ENCODE measurements around the gene TRPM1. TPM values are rescaled to one million over a fixed set of nuclear protein-coding genes. Genes with fewer than 3 reads are reported as not detected.
A peak's percentile ranks its signal among the peaks of the same experiment; 100 is the strongest.

Gene TRPM1
- total RNA-seq, 1 donor from 2014 or later, result not detected

DNA sequence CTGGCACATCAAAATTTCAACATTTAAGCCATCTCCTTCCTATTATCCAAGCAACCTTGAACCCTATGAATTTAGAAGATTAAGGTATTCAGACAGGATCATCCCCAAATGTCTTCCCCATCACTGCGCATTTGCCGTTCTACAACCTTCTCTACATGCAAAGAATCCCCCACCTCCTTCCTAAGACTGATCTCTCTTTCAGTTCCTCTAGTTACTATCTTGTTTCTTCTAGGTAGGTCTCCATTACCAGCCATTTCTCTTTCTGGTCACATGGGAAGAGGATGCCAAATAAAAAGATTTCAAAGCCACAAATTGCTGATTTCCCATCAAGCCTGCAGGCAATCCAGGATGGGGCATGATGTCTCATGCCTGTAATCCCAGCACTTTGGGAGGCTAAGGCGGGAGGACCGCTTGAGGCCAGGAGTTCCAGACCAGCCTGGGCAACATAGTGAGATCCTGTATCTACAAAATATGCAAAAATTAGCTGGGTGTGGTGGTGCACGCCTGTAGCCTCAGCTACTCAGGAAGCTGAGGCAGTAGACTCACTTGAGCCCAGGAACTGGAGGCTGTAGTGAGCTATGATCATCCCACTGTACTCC is 80.4 kb downstream of the TRPM1 start:
- no peak for DNase-seq
- Mint-ChIP-seq H3K4me3 (no peak overlapping the region), H3K27me3 (peaks cover 12% of the 10 kb centered on the region), H3K4me1 (no peaks in the 10 kb centered on the region), H3K9me3 (peaks cover 5% of the 10 kb centered on the region), H3K36me3 (ENCODE audit: low read depth) (no peaks in the 10 kb centered on the region), H3K27ac (no peak overlapping the region)
- intact Hi-C loops (cut with micrococcal nuclease), result no loop called here

DNA sequence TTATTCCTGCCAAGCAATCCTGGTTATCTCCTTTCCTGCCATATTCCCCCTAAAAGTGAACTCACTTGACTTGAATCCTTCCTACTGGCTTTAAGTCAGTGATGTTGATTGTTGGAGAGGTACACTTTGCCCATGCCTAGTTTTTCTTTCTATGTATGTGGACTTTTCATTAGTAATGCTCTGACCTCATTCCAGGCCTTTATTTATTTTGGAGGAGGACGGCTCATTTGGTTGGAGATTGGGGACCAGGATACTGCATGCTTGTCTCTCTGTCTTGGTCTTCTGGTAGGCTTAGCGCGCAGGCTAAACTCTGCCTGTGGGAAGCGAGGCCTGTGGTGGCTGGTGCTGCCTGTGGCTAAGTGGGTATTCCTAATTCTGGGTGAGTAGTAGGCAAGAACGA is 81.0 kb downstream of the TRPM1 start:
- peaks cover 10% of the 10 kb centered on the region for H3K27me3 Mint-ChIP-seq
- no peak for DNase-seq
- peaks cover 5% of the 10 kb centered on the region for H3K9me3 Mint-ChIP-seq
- no peak overlapping the region for H3K4me3 Mint-ChIP-seq
- no peak overlapping the region for H3K27ac Mint-ChIP-seq
- H3K36me3 Mint-ChIP-seq (ENCODE audit: low read depth), result no peaks in the 10 kb centered on the region
- intact Hi-C loops (cut with micrococcal nuclease), result no loop called here
- no peaks in the 10 kb centered on the region for H3K4me1 Mint-ChIP-seq

DNA sequence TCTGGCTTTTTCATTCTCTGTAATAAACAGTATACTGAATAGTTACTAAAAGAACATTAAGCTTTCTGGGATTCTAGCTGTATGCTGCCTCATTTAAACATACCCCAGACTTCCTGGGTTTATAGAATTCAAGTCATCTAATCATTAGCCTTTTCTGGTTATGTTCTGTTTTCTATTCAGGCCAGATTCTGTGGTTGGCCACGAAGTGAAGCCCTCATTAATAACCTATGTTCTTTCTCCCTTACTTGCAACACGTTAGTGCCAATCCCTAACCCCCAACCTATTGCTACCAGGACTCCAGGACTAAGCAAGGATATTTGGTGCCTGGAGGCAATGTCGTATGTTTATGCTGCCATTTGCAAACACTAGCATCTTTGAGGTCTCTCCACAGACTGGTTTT is 81.5 kb downstream of the TRPM1 start:
- Mint-ChIP-seq H3K27me3 (peaks cover 8% of the 10 kb centered on the region), H3K4me3 (no peak overlapping the region), H3K9me3 (peaks cover 5% of the 10 kb centered on the region), H3K27ac (no peak overlapping the region), H3K4me1 (no peaks in the 10 kb centered on the region), H3K36me3 (ENCODE audit: low read depth) (no peaks in the 10 kb centered on the region)
- DNase-seq, result no peak
- intact Hi-C loops (cut with micrococcal nuclease), result no loop called here

DNA sequence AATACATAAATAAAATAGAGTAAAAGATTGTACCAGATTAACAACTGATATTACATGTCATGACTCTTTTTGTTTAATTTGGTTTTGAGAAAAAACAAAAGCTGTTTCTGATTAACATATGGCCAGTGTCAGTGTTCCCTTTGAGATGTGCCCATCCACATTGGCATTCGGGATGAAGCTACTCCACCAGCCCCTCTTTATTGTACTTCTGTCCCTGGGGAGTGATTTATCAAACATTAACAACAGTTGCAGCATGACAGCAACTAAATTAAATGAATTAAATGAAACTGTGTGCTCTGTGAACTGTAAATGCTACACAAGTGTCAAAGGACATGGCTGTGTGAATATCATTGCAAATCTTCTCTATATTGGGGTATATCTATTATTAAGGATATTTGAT is 84.2 kb downstream of the TRPM1 start:
- Mint-ChIP-seq H3K36me3 (ENCODE audit: low read depth) (peaks cover 8% of the 10 kb centered on the region), H3K27ac (no peak overlapping the region), H3K4me1 (peaks cover 15% of the 10 kb centered on the region), H3K9me3 (peaks cover 9% of the 10 kb centered on the region), H3K27me3 (peaks cover 2% of the 10 kb centered on the region), H3K4me3 (no peak overlapping the region)
- intact Hi-C loops (cut with micrococcal nuclease), result no loop called here
- DNase-seq, result no peak

DNA sequence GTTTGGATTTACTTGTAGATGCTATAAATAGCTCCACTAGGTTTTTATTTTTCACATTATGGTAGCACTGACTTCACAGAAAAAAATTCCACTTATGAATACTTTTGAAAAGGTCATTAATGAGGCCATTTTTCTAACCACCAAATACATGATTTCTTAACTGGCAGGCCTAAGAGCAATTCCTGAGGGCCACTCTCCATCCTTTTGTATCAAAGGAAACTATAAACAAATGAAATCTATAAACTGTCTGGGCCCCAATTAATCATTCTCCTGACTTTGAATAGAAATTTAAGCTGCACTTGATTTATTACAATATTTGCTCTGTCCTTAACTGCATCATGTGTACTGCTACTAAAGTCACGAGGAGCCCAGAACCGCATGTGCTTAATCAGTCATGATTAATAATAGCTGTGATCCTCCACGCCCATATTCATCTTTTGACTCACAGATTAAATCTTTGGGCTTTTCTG is 85.0 kb downstream of the TRPM1 start:
- intact Hi-C loops (cut with micrococcal nuclease), result no loop called here
- H3K27me3 Mint-ChIP-seq, result peaks cover 2% of the 10 kb centered on the region
- H3K4me3 Mint-ChIP-seq, result no peak overlapping the region
- peaks cover 15% of the 10 kb centered on the region for H3K4me1 Mint-ChIP-seq
- no peak for DNase-seq
- peaks cover 8% of the 10 kb centered on the region for H3K36me3 Mint-ChIP-seq (ENCODE audit: low read depth)
- H3K9me3 Mint-ChIP-seq, result peaks cover 10% of the 10 kb centered on the region
- no peak overlapping the region for H3K27ac Mint-ChIP-seq

DNA sequence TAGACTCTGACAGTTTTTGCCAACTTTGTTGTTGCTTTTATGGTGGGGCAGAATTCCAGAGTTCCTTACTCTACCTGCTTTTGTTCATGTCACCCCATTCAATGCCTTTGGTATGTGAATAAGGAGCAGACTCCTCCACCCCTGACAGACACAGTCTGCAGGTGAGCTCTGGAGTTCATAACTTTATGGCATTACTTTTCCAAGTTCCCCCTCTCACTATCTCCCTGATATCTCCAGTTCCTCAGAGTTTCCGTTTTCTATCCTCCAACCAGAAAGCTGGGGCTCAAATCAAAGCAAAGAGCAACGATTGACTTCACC is 87.0 kb downstream of the TRPM1 start:
- Mint-ChIP-seq H3K4me1 (peaks cover 15% of the 10 kb centered on the region), H3K27ac (no peak overlapping the region), H3K4me3 (no peak overlapping the region), H3K27me3 (peaks cover 13% of the 10 kb centered on the region), H3K36me3 (ENCODE audit: low read depth) (peaks cover 9% of the 10 kb centered on the region), H3K9me3 (peaks cover 6% of the 10 kb centered on the region)
- no peak for DNase-seq
- intact Hi-C loops (cut with micrococcal nuclease), result no loop called here

DNA sequence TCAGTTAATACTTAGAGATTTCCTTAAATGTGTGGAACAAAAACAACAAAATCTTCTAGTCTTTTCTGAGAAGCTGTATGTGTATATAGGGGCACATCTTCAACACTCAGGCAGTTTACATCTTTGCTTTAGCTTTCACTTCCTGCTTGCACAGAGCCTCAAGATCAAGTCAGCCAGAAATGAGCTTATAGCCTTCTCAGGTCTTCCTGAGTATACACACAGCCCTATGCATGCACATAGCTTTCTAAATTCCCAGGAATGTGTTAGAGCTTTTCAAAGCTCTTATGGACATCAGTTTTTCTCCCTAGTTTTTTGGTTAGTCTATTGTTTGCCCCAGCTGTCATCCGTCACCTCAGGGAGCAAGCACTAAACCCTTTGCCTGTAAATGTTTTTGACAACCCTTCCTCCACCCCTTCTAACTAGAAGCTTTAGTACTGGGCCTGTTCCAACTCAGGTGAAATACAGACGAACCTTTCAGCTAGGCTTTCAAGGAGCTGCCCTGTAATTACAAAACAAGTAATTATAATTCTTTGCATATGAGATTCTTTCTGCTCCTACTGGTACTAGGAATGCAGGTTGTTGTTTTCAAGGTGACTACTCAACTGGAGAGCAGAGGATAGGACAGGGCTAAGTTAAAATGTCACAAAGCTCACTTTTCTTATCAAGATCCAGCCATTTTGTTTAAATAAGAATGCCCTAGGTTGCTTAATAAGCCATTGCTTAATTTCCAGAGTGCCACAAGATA is 87.5 kb downstream of the TRPM1 start:
- Mint-ChIP-seq H3K27me3 (peaks cover 17% of the 10 kb centered on the region), H3K4me1 (peaks cover 18% of the 10 kb centered on the region), H3K9me3 (peaks cover 9% of the 10 kb centered on the region), H3K4me3 (no peak overlapping the region), H3K27ac (no peak overlapping the region), H3K36me3 (ENCODE audit: low read depth) (peaks cover 12% of the 10 kb centered on the region)
- intact Hi-C loops (cut with micrococcal nuclease), result no loop called here
- DNase-seq, result peak; percentile 67

DNA sequence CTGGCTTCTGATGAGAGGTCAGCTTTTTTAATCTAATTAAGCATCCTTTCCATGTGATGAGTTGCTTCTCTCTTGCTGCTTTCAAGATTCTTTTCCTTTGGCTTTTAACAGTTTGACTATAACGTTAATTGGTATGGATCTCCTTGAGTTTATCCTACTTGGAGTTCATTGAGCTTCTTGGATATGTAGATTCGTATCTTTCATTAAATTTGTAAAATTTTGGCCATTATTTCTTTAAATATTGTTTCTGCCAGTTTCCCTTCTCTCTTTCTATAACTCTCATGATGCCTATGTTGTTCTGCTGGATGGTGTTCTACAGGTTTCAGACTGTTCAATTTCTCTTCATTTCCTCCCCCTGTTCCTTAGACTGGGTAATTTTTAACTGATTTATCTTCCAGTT is 89.1 kb downstream of the TRPM1 start:
- H3K27me3 Mint-ChIP-seq, result peaks cover 24% of the 10 kb centered on the region
- H3K4me3 Mint-ChIP-seq, result no peak overlapping the region
- no peak for DNase-seq
- peaks cover 10% of the 10 kb centered on the region for H3K9me3 Mint-ChIP-seq
- intact Hi-C loops (cut with micrococcal nuclease), result no loop called here
- H3K36me3 Mint-ChIP-seq (ENCODE audit: low read depth), result peaks cover 12% of the 10 kb centered on the region
- peaks cover 18% of the 10 kb centered on the region for H3K4me1 Mint-ChIP-seq
- no peak overlapping the region for H3K27ac Mint-ChIP-seq

DNA sequence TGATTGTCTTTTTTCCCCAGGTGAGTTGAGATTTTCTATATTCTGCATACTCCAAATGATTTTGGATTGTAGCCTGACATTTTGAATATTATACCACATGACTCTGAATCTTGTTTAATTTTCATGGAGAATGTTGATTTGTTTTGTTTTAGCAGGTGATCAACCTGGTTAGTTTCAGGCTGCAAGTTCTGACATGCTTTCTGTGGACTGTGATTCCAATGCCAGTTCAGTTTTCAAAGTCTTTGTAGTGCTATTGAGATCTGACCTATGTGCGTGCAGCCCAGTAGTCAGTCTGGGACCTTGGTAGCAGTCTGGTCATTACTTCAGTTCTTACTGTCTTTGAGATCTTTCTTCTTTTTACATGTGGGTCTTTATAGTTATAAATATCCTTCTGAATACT is 91.5 kb downstream of the TRPM1 start:
- H3K27me3 Mint-ChIP-seq, result peaks cover 39% of the 10 kb centered on the region
- intact Hi-C loops (cut with micrococcal nuclease), result no loop called here
- peaks cover 23% of the 10 kb centered on the region for H3K4me1 Mint-ChIP-seq
- H3K4me3 Mint-ChIP-seq, result no peak overlapping the region
- DNase-seq, result no peak
- H3K27ac Mint-ChIP-seq, result no peak overlapping the region
- peaks cover 12% of the 10 kb centered on the region for H3K36me3 Mint-ChIP-seq (ENCODE audit: low read depth)
- peaks cover 12% of the 10 kb centered on the region for H3K9me3 Mint-ChIP-seq

DNA sequence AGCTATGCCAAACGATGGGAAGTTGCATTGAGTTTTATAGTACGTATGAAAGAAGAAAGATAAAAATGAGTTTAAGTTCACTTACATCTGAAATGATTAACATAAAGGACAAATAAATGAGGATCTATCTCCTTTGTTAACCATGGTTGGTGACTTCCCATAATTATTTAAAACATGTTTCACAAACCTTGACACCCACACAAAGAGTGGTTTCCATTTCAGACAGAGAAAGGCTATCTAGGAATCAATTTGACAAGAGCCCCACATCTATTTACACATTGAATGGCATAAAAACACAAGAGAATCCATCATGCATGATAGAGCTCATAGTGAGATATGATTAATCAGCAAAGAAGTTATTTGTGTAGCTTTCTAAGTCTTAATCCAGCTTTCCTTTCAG is 95.9 kb downstream of the TRPM1 start:
- Mint-ChIP-seq H3K27ac (no peak overlapping the region), H3K4me3 (no peak overlapping the region), H3K4me1 (peaks cover 17% of the 10 kb centered on the region), H3K9me3 (peaks cover 6% of the 10 kb centered on the region), H3K27me3 (peaks cover 56% of the 10 kb centered on the region), H3K36me3 (ENCODE audit: low read depth) (peaks cover 3% of the 10 kb centered on the region)
- intact Hi-C loops (cut with micrococcal nuclease), result no loop called here
- no peak for DNase-seq

DNA sequence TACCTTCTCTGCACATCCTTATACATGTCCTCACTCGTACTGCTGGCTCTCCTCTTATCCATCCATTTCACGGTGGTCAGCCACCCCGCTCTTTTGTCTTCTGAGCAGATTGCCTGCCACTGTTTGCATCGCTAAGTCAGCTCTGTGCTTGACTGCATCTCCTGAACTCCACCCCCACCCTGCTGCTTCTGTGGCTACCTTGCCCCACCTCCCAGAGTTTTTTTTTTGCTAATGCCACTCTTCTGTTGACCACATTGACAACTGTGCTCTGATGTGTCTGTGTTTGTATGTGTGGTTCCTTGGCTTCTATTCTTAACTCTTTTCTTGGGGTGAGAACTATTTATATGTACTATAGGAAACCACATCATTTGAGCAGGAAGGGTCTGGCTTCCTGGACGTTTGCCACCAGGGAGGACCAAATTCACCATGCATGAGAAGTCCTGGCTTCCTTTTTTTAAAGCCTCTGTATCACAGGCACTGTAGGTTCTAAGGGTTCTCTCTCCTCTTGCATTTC is 97.2 kb downstream of the TRPM1 start:
- peak; percentile 68 for DNase-seq
- peak overlapping the region; percentile 20 for H3K27ac Mint-ChIP-seq
- no peaks in the 10 kb centered on the region for H3K36me3 Mint-ChIP-seq (ENCODE audit: low read depth)
- intact Hi-C loops (cut with micrococcal nuclease), result no loop called here
- peak overlapping the region; percentile 58 for H3K4me3 Mint-ChIP-seq
- H3K4me1 Mint-ChIP-seq, result peaks cover 15% of the 10 kb centered on the region
- peaks cover 51% of the 10 kb centered on the region for H3K27me3 Mint-ChIP-seq
- peaks cover 4% of the 10 kb centered on the region for H3K9me3 Mint-ChIP-seq

DNA sequence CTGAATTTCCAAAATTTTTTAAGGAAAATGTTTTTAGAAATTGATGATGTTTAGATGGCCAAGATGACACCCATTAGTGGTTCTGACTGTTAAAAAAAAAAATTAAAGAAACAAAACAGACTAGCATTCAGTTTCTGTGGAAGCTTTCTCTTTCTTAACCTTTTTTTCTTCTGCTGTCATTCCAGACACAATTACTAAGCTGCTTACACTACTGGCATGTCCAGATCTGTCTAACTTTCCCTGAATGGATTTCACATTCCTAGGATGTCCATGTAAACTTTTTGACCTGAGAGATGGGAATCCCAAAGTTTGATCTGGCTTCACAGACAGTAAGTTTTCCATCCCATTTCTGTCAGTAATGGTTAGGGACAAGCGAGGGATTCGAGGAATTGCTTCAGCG is 99.8 kb downstream of the TRPM1 start:
- H3K36me3 Mint-ChIP-seq (ENCODE audit: low read depth), result no peaks in the 10 kb centered on the region
- peaks cover 41% of the 10 kb centered on the region for H3K27me3 Mint-ChIP-seq
- no peak overlapping the region for H3K27ac Mint-ChIP-seq
- no peak for DNase-seq
- no peak overlapping the region for H3K4me3 Mint-ChIP-seq
- intact Hi-C loops (cut with micrococcal nuclease), result no loop called here
- no peaks in the 10 kb centered on the region for H3K9me3 Mint-ChIP-seq
- peaks cover 14% of the 10 kb centered on the region for H3K4me1 Mint-ChIP-seq

DNA sequence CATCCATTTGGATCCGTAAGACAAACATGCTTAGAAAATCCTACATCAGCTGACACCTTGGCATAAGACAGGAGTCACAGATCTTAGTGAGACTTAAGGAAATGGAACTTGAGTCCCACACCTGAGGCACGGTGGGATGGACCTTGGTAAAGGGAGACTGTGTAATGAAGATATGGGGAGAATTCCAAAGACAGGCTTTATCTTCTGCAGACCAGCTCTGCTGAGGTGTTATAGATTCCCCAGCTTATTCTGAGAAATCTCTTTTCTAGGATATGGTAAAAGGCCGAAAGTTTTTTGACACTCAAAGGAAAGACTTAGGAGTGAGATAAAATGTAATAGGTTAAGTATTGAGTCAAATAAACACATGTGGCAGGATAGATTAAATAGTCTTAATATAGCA is 101.8 kb downstream of the TRPM1 start:
- Mint-ChIP-seq H3K4me1 (peaks cover 8% of the 10 kb centered on the region), H3K27ac (no peak overlapping the region), H3K27me3 (peaks cover 44% of the 10 kb centered on the region), H3K4me3 (no peak overlapping the region), H3K9me3 (no peaks in the 10 kb centered on the region), H3K36me3 (ENCODE audit: low read depth) (no peaks in the 10 kb centered on the region)
- DNase-seq, result no peak
- intact Hi-C loops (cut with micrococcal nuclease), result no loop called here

DNA sequence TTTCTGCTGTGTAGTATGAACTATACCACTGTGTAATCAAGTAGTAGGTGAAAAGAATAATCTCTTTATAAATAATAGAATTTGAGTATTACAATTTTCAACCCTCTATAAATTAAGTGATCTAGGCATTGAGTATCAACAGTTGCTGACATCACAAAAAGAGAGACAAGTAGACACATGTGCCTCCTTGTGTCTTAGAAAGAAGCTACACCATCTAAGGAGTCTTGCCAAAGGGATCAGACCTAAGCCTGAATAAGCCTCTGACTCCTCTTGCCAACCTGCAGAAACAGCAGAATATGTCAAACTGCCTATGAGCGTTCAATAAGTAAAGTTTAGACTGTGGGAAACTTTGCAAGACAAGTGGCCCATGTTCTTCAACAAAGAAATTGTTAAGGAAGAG is 104.3 kb downstream of the TRPM1 start:
- Mint-ChIP-seq H3K4me3 (no peak overlapping the region), H3K9me3 (no peaks in the 10 kb centered on the region), H3K4me1 (peaks cover 4% of the 10 kb centered on the region), H3K36me3 (ENCODE audit: low read depth) (no peaks in the 10 kb centered on the region), H3K27ac (no peak overlapping the region), H3K27me3 (peaks cover 36% of the 10 kb centered on the region)
- no peak for DNase-seq
- intact Hi-C loops (cut with micrococcal nuclease), result no loop called here
